CD4-positive, alpha-beta T cell treated with Interleukin-17A for 1 hour (primary cell): Measurements from ENCODE around the gene CRYGN.

ENCODE experiments used
- DNase-seq: peaks from one replicate; pipeline ENCODE4 v3.0.0-alpha.2; 2020

Gene CRYGN

DNA sequence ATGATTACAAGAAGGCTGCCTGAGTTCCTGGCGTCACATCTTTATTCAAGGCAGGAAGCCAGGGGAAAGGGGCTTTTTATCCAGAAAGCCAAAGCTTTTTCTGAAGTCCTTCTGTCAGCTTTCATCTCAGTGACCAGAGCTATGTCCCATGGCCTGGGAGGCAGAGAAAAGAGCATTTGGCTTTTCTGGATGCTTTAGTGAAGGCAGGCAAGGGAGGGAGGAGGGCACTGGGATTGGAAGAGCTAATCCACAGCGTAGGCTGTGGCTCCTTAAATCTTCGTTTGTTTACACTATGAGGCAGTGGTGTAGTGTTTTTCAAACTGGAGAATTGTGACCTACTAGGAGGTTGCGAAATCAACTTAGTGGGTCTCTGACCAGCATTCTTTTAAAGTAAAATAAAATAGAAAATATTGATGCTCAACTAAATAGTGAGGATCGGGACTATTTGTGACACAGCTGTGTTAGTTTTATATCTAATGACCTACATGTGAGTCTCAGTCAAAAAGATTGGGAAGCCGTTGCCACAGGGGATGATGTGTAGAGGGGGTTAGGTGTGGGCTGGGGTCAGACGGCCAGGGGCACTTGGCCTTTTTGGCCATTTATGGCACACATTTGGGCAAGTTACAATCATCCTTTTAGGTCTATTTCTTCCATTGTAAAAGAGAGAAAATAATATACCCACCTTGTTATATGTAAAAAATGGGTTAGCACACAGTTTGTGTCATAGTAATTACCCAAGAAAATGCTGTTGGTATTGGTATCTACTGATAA lies 14.1 kb downstream of the CRYGN start:
- no peak for DNase-seq

DNA sequence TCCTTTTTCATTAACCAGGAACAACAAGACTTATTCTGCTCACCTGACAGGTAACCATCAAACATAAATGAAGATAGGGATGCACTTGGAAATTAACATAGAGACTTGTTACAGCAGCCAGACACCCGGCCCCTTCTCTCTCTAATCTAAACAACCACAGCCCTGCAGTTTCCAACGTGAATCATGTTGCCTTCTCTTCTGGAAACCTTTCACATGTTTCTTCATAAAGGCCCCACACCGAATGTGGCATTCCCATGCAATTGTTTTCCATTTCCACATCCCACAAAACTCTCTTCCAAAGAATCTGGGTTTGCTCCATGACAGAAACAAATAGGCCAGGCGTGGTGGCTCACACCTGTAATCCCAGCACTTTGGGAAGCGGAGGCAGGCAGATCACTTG lies 15.1 kb downstream of the CRYGN start:
- DNase-seq, result no peak

GRCh38 chr7:151423936-151424335 lies 16.0 kb downstream of the CRYGN start:
- DNase-seq, result no peak

DNA sequence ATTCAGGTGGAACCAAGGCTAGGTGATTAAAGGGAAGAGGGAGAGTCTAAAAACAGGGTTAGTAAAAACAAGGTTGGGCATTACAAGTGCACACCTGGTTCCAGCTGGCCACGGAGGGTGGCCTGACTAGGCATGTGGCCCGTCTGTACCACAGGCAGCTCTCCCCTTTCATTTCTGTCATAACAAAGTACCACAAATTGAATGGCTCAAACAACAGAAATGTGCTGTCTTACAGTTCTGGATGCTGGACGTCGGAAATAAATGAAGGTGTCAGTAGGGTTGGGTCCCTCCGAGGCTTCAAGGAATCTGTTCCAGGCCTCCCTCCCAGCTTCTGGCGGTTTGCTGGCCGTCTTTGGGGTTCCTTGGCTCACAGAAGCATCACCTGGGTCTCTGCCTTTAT lies 16.7 kb downstream of the CRYGN start:
- DNase-seq, result no peak

GRCh38 chr7:151422212-151422611 lies 17.7 kb downstream of the CRYGN start:
- no peak for DNase-seq

GRCh38 chr7:151420144-151420543 lies 19.8 kb downstream of the CRYGN start:
- DNase-seq, result no peak

- no peak for DNase-seq
Measured at GRCh38 chr7:151416941-151417315, 23.0 kb downstream of the CRYGN start.

- no peak for DNase-seq
Measured at GRCh38 chr7:151416112-151416940, 23.6 kb downstream of the CRYGN start.

DNA sequence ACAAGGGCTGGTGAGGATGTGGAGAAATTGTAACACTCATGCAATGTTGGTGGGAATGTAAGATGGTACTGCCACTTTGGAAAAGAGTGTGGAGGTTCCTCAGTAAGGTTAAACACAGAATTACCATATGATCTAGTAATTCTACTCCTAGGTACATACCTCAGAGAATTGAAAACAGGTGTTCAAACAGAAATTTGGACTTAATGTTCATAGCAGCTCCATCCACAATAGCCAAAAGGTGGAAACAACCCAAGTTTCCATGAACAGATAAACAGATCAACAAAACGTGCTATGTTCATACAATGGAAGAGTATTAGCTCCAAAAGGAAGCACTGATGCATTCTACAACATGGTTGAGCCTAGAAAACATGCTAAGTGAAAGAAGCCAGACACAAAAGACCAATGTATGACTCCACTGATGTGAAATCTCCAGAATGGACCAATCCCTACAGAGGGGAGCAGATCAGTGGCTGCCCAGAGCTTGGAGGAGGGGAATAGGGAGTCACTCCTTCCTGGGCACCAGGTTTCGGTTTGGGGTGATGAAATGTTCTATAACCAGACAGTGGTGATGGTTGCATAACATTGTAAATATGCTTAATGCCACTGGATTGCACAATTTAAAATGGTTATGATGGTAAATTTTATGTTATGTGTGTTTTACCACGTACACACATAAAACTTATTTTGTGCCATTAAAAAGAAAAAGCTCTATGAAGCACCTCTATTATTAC lies 24.4 kb downstream of the CRYGN start:
- no peak for DNase-seq

DNA sequence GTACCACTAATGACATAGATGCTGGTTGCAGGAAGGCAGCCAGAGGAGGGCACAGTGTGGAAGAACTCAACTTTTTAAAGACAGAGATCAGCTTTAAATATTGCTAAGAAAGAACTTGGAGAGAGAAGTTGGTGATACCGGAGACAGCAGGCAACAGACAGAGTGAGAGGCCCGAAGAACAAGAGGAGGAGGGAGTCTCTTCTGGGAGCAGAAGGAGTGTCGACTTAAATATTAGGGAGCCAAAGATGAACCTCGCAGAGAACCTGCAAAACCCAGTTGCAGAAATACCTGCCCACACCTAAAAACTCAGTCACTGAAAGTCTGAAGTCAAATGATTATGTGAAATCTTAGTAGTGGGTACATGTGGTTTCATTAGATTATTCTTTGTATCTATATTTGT lies 26.7 kb downstream of the CRYGN start:
- DNase-seq, result no peak

DNA sequence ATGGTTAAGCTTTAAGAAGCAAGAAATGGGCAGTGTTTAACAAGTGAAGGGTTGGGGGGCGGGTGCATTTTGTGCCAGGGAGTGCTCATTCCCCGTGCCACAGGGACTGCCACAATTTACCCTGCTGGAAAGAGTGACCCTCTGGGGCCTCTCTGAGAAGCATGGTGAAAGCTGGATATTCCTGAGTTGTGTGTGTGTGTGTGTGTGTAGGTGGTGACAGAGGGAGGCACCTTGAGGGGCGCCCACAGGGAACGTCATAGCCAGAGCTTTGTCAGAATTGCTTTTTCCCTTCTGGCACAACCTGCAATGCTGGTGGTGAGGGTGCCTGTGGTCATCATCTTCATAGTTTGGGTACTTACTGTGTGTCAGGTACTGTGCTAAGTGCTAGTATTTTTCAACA lies 27.6 kb downstream of the CRYGN start:
- no peak for DNase-seq

- DNase-seq, result no peak
Measured at GRCh38 chr7:151411551-151411950, 28.4 kb downstream of the CRYGN start.

GRCh38 chr7:151410405-151411390 lies 29.2 kb downstream of the CRYGN start:
- peak; percentile 54 for DNase-seq

GRCh38 chr7:151409667-151410404 lies 30.1 kb downstream of the CRYGN start, which contains the start of gene WDR86:
TSS of gene WDR86 (minus strand) at chr7:151410038. CDS start at chr7:151409589, 449 bp downstream.
- peak; percentile 42 for DNase-seq

- peak; percentile 93 for DNase-seq
Measured at GRCh38 chr7:151408839-151409666, 30.9 kb downstream of the CRYGN start.

GRCh38 chr7:151408498-151408838 lies 31.5 kb downstream of the CRYGN start:
- no peak for DNase-seq

GRCh38 chr7:151406886-151407583 lies 32.9 kb downstream of the CRYGN start:
- DNase-seq, result no peak

DNA sequence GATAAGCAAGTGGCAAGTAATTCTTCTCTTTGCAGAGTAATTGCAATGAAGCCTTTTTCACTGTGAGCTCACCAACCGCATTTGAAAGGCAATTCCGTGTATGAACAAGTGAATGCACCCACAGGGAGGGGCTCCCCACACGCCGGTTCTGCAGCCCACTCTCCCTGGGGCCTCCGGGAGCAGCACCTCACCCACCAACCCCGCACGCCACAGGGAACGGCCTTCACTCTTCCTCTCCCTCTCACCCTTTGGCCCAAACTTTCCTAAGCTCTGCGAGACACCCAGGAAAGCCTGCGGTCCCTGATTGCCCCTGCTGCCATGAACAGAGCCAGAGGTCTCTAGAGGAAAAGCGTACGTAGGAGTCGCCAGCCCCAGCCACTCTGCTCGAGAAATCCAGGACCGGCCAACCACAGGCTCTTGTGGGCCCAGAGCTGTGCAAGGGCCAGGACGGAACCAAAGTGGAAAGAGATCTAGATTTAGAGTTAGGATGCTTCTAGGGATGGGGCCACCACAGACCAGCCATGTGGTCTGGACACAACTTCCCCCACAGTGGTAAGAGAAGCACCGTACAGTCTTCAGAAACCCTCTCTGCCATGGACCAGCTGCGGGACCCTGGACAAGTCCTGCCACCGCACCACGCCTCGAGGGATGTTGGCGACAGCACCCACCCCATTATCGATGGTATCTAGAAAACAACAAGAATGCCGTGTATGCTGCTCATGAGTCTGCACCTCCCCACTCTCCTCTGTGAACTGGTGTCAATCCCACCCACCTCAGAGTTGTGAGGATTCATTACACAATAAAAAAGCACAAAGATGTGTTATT lies 33.7 kb downstream of the CRYGN start:
- DNase-seq, result no peak

DNA sequence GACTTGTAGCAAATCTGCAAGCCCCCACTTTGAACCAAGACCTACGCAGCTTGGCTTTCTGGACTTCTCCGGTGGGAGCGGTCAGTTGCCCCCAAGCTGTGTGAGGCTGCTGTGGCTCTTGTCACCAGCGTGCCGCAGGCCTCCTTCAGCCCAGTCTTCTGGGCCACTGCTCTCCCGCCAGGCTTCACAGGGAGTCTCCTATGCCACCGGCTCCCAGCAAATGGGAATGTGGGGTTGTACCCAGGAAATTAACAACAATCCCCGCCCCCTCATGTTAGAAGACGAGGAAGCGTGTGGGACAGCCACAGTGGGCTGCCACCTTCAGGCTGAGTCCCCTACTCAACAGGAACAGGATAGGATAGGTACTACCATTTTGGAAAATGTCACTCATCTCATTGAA lies 34.4 kb downstream of the CRYGN start:
- DNase-seq, result no peak
